GM12878 (cell line): Measurements from ENCODE around the gene BMERB1. TPM values are rescaled to one million over a fixed set of nuclear protein-coding genes. Genes with fewer than 3 reads are reported as not detected.

Experiments used
- ATAC-seq: fragments of 200-7000 bp; cut with Tn5 transposase; 3 replicates; pipeline ENCODE4 v1.9.1; 2020; ENCODE audit warnings: mild to moderate bottlenecking, moderate library complexity
- BruUV-seq: library from RNA; stranded (reverse); fragments of 400-500 nt; replicated peaks from 2 replicates; lab custom pipeline; 2021; lab: Mats Ljungman, UMichigan
- CTCF ChIA-PET: fragments of 300-600 bp; sonication (Branson Sonifier 250); formaldehyde crosslinking; extraction: SDS; loops from one replicate; lab custom pipeline; 2021; ENCODE audit warnings: inconsistent platforms; lab: Yijun Ruan, JAX
- POLR2A ChIA-PET: fragments of 350-600 bp; formaldehyde crosslinking; extraction: SDS; loops from one replicate; lab custom pipeline; 2021; ENCODE audit warnings: inconsistent platforms; lab: Charles Lee
- RAD21 ChIA-PET: fragments of 300-600 bp; sonication (Branson Sonifier 250); formaldehyde crosslinking; loops from one replicate; lab custom pipeline; 2023; ENCODE audit warnings: antibody characterized with exemption; ENCODE audit not compliant: unreplicated experiment; lab: Charles Lee
- SMC1A ChIA-PET: fragments of 300-600 bp; sonication (Branson Sonifier 250); formaldehyde crosslinking; loops from one replicate; lab custom pipeline; 2023; ENCODE audit not compliant: unreplicated experiment, uncharacterized antibody; lab: Charles Lee
- DNase-seq: peaks from one replicate; pipeline ENCODE4 v3.0.0-alpha.2; 2011; ENCODE audit warnings: low read depth, low spot score
- FAIRE-seq: peaks from 3 replicates; lab custom pipeline; 2011; peaks lifted over from hg19 to GRCh38; lab: Jason Lieb, UNC
- H2AFZ ChIP-seq: 2 replicates; pipeline ENCODE4 v1.6.0; 2011; ENCODE audit warnings: low read depth, low read length, control low read depth; ENCODE audit not compliant: control insufficient read depth
- H3K27ac ChIP-seq: 2 replicates; pipeline ENCODE4 v1.5.1; 2011; ENCODE audit warnings: control low read depth; ENCODE audit not compliant: control insufficient read depth, insufficient read depth
- H3K27me3 ChIP-seq, 2 experiments: replicated peaks in 1 of 2; 2 replicates each; pipeline versions ENCODE4 v1.6.0 to v1.6.1; 2011; ENCODE audit warnings: low read length in 1 of 2; ENCODE audit not compliant: control insufficient read depth in 2 of 2, insufficient read depth in 2 of 2
- H3K36me3 ChIP-seq, 2 experiments: 2 replicates each; pipeline ENCODE4 v1.5.1; 2011; ENCODE audit warnings: low read length in 1 of 2; ENCODE audit not compliant: control insufficient read depth in 2 of 2, insufficient read depth in 2 of 2
- H3K4me1 ChIP-seq: 2 replicates; pipeline ENCODE4 v1.6.1; 2011; ENCODE audit warnings: mild to moderate bottlenecking, low read length, moderate library complexity, mixed read lengths; ENCODE audit not compliant: control insufficient read depth, insufficient read depth
- H3K4me2 ChIP-seq: 2 replicates; pipeline ENCODE4 v1.6.0; 2011; ENCODE audit warnings: control low read depth; ENCODE audit not compliant: control insufficient read depth, insufficient read depth
- H3K4me3 ChIP-seq: fragments of 200-600 bp; sonication (generic); 2 replicates; pipeline ENCODE4 v1.5.1; 2016
- H3K79me2 ChIP-seq: 2 replicates; pipeline ENCODE4 v1.6.0; 2011; ENCODE audit warnings: low read length; ENCODE audit not compliant: control insufficient read depth, insufficient read depth
- H3K9ac ChIP-seq: 2 replicates; pipeline ENCODE4 v1.8.0; 2011; ENCODE audit warnings: low read length, control low read depth, mixed read lengths; ENCODE audit not compliant: control insufficient read depth, insufficient read depth
- H3K9me3 ChIP-seq: replicated peaks from 3 replicates; pipeline ENCODE4 v1.5.1; 2011; ENCODE audit warnings: mild to moderate bottlenecking, low read length; ENCODE audit not compliant: control insufficient read depth, insufficient read depth
- H4K20me1 ChIP-seq: 2 replicates; pipeline ENCODE4 v1.6.0; 2011; ENCODE audit not compliant: control insufficient read depth, insufficient read depth
- BMI1 ChIP-seq: fragments of 450-650 bp; IDR thresholded peaks from 2 replicates; pipeline ENCODE4 v1.6.1; 2016; ENCODE audit warnings: mild to moderate bottlenecking, moderate library complexity, borderline replicate concordance
- GABPA ChIP-seq: IDR thresholded peaks from 2 replicates; pipeline ENCODE4 v1.6.1; 2014; ENCODE audit warnings: antibody characterized with exemption, low read depth, mild to moderate bottlenecking, inconsistent platforms
- HCFC1 ChIP-seq: fragments of 150-350 bp; IDR thresholded peaks from 2 replicates; pipeline ENCODE4 v1.6.1; 2014; ENCODE audit warnings: low read length
- KLF5 ChIP-seq: fragments of 450-650 bp; IDR thresholded peaks from 2 replicates; pipeline ENCODE4 v1.6.1; 2014; ENCODE audit warnings: mild to moderate bottlenecking; ENCODE audit not compliant: partially characterized antibody
- MYB ChIP-seq: fragments of 150-350 bp; IDR thresholded peaks from 2 replicates; pipeline ENCODE4 v1.6.1; 2014; ENCODE audit warnings: mild to moderate bottlenecking, low read depth, low read length, borderline replicate concordance
- PAX5 ChIP-seq: IDR thresholded peaks from 2 replicates; pipeline ENCODE4 v1.6.1; 2011; ENCODE audit warnings: low read depth, low read length, borderline replicate concordance
- RBBP5 ChIP-seq: fragments of 200-600 bp; sonication (generic); conservative IDR thresholded peaks from 2 replicates; pipeline ENCODE4 v1.6.1; 2016
- SP1 ChIP-seq: IDR thresholded peaks from one replicate; pipeline ENCODE4 v1.6.1; 2011; ENCODE audit warnings: low read depth, low read length
- TCF3 ChIP-seq: IDR thresholded peaks from 2 replicates; pipeline ENCODE4 v1.6.1; 2012; ENCODE audit warnings: low read depth, mild to moderate bottlenecking, low read length, borderline replicate concordance; ENCODE audit not compliant: insufficient read depth
- WGBS: methylation state at CpG from one replicate; pipeline ENCODE4 v1.1.6; 2016; ENCODE audit warnings: low lambda C conversion rate; ENCODE audit not compliant: insufficient replicate concordance, insufficient coverage; ENCODE audit errors: missing lambda C conversion rate; 5-methylcytosine and 5-hydroxymethylcytosine counted together
- in situ Hi-C: fragments of 300-500 bp; cut with MboI; formaldehyde crosslinking; loops from 9 replicates; pipeline ENCODE4 v1.14.3; 2018; ENCODE audit warnings: mixed read lengths
- intact Hi-C: fragments of 100-400 bp; cut with micrococcal nuclease; formaldehyde crosslinking; loops from one replicate; pipeline ENCODE4 v1.14.2; 2022; ENCODE audit not compliant: unreplicated experiment
- polyA plus RNA-seq, 11 experiments: library from polyadenylated mRNA; depleted of rRNA in 4 of 11; unstranded in 6 of 11; stranded (reverse) in 5 of 11; fragments of >200 nt; fragmentation: Nextera tagmentation in 4 of 11; fragmentation: Illumina TruSeq in 1 of 11; extraction: Ambion mirVana in 4 of 11; extraction: Trizol in 1 of 11; gene quantifications; 1 replicate in 1 of 11; 2 replicates in 10 of 11; pipeline versions ENCODE4 v1.2.1 to v1.2.3, GENCODE V29; 2011 to 2016; ENCODE audit warnings: inconsistent platforms in 2 of 11, missing spikeins in 2 of 11, low read depth in 1 of 11
- total RNA-seq, 4 experiments: library from RNA; depleted of rRNA in 3 of 4; stranded (reverse); fragments of >200 nt in 3 of 4; fragmentation: Illumina TruSeq in 1 of 4; extraction: Trizol in 1 of 4; gene quantifications; 2 replicates each; pipeline versions ENCODE4 v1.2.1 to v1.2.3, GENCODE V29; 2013 to 2021

Gene BMERB1
- total and polyA plus RNA-seq, 10 of the 15 experiments (the other 5 are each of a cell fraction or from before 2014, with no cell fraction given), result 0.05 to 0.68 (median 0.34) TPM

DNA sequence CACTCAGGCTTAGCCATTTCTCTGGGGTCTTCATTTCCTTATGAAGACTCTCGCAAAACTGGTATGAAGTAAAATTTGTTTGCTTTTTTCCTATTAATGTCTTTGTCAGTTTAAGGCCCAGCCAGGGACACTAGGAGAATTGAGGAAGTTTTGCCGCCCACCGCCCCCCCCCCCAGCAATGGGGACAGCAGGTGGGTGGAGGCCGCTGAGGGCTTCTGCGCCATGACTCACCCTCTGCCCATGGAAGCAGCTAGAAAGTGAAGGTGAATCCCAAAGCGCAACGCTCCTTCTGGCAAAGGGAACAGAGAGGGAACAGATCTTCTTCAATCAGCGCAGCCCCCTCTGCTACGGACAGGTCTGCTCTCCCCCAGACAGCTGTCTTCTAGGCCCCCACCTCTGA, 158.8 kb downstream of the BMERB1 start:
- intact Hi-C loops (no loop called here), in situ Hi-C loops (no loop called here)
- Histone ChIP-seq H3K4me3 (no peak overlapping the region), H3K27ac (no peak overlapping the region), H3K9ac (no peak overlapping the region), H3K4me1 (peaks cover 6% of the 10 kb centered on the region), H3K36me3 (peaks cover 11 to 25% of the 10 kb centered on the region in 2 experiments), H3K4me2 (no peak overlapping the region), H2AFZ (no peak overlapping the region), H3K79me2 (no peaks in the 10 kb centered on the region), H4K20me1 (no peaks in the 10 kb centered on the region), H3K9me3 (no peaks in the 10 kb centered on the region), H3K27me3 (no peaks in the 10 kb centered on the region)
- DNase-seq (no peak), FAIRE-seq (no peak), ATAC-seq (no peak)
- BruUV-seq, result no TSS peak
- POLR2A ChIA-PET, result interaction anchor here (1.2 kb wide), 1 partner anchor 12 kb away, joined by 3 read pairs; no protein-coding TSS in a partner anchor
- TF ChIP-seq RBBP5 (no peak), TCF3 (no peak), SP1 (no peak), HCFC1 (no peak), PAX5 (no peak), MYB (no peak), KLF5 (no peak), GABPA (no peak), BMI1 (no peak)
- 97% methylated on average over 9 of the region's 9 CpGs for whole genome bisulfite sequencing
- CTCF ChIA-PET, result no interaction called here
- SMC1A ChIA-PET, result interaction anchor here (0.6 kb wide), 1 partner anchor 294 kb away, joined by 3 read pairs; no protein-coding TSS in a partner anchor
- RAD21 ChIA-PET, result no interaction called here
